Measurements from ENCODE around the gene EPB41. TPM values are rescaled to one million over a fixed set of nuclear protein-coding genes. Genes with fewer than 3 reads are reported as not detected.

EPB41 gene
- total and polyA plus RNA-seq, 5 experiments from 2014 or later: 84.1 to 328 (median 99.9) TPM

- DNase-seq: no peak
- H3K27me3 Mint-ChIP-seq: no peaks in the 10 kb centered on the region
- POLR2A ChIA-PET: interaction anchor here (1.0 kb wide), 1 partner anchor 72 kb away, joined by 3 read pairs; the partner anchor contains the start of gene EPB41
- no peak for ATAC-seq
- no peak overlapping the region for H3K4me3 Mint-ChIP-seq
- H3K36me3 Mint-ChIP-seq: peaks cover 4 to 32% (median 9%) of the 10 kb centered on the region in 3 donors
- peaks cover 22 to 62% (median 50%) of the 10 kb centered on the region in 4 donors for H3K4me1 Mint-ChIP-seq
- no peaks in the 10 kb centered on the region for H3K9me3 Mint-ChIP-seq
- peak overlapping the region in 4 of 10 donors; percentile 37 to 74 (median 56) for H3K27ac Mint-ChIP-seq
Observed at GRCh38 chr1:28986306-28986910, 72.0 kb downstream of the EPB41 start.

- POLR2A ChIA-PET: interaction anchor here (0.6 kb wide), 1 partner anchor 54 kb away, joined by 4 read pairs; no protein-coding TSS in a partner anchor
Observed at GRCh38 chr1:29002792-29003191, 88.4 kb downstream of the EPB41 start.

GRCh38 chr1:29004288-29004687, 89.9 kb downstream of the EPB41 start:
- Mint-ChIP-seq H3K36me3 (peaks cover 3 to 92% (median 12%) of the 10 kb centered on the region in 3 donors), H3K4me3 (no peak overlapping the region), H3K4me1 (peaks cover 11 to 44% (median 27%) of the 10 kb centered on the region in 4 donors), H3K27me3 (no peaks in the 10 kb centered on the region), H3K9me3 (no peaks in the 10 kb centered on the region), H3K27ac (peak overlapping the region in 3 of 10 donors; percentile 3 to 37 (median 27))
- POLR2A ChIA-PET: no interaction called here
- DNase-seq (no peak), ATAC-seq (no peak)

More at GRCh38 chr1:29002792-29003191, 88.4 kb downstream of the EPB41 start:
- Mint-ChIP-seq H3K27me3 (no peaks in the 10 kb centered on the region), H3K27ac (peak overlapping the region in 4 of 10 donors; percentile 5 to 28 (median 18)), H3K4me3 (no peak overlapping the region), H3K9me3 (no peaks in the 10 kb centered on the region), H3K36me3 (peaks cover 8 to 88% (median 16%) of the 10 kb centered on the region in 3 donors), H3K4me1 (peaks cover 6 to 34% (median 20%) of the 10 kb centered on the region in 4 donors)
- no peak for ATAC-seq
- DNase-seq: no peak

- DNase-seq (no peak), ATAC-seq (no peak)
- Mint-ChIP-seq H3K4me3 (no peak overlapping the region), H3K36me3 (peaks cover 3 to 90% (median 12%) of the 10 kb centered on the region in 3 donors), H3K4me1 (peaks cover 11 to 44% (median 26%) of the 10 kb centered on the region in 4 donors), H3K27ac (peak overlapping the region in 3 of 10 donors; percentile 15 to 37 (median 33)), H3K27me3 (no peaks in the 10 kb centered on the region), H3K9me3 (no peaks in the 10 kb centered on the region)
- POLR2A ChIA-PET: no interaction called here
Observed at GRCh38 chr1:29004798-29005197, 90.4 kb downstream of the EPB41 start.

- ATAC-seq (no peak), DNase-seq (no peak)
- no peaks in the 10 kb centered on the region for H3K9me3 Mint-ChIP-seq
- H3K4me1 Mint-ChIP-seq: peaks cover 8 to 20% (median 16%) of the 10 kb centered on the region in 4 donors
- peak overlapping the region in 4 of 10 donors; percentile 40 to 71 (median 65) for H3K27ac Mint-ChIP-seq
- H3K27me3 Mint-ChIP-seq: no peaks in the 10 kb centered on the region
- H3K4me3 Mint-ChIP-seq: no peak overlapping the region
- peaks cover 0 to 74% (median 3%) of the 10 kb centered on the region in 3 donors for H3K36me3 Mint-ChIP-seq
- POLR2A ChIA-PET: no interaction called here
Observed at GRCh38 chr1:29011775-29012174, 97.4 kb downstream of the EPB41 start.

- Mint-ChIP-seq H3K36me3 (peaks cover 0 to 74% (median 10%) of the 10 kb centered on the region in 3 donors), H3K27ac (peak overlapping the region in 1 of 10 donors; percentile 53), H3K27me3 (no peaks in the 10 kb centered on the region), H3K4me1 (peaks cover 0 to 9% (median 6%) of the 10 kb centered on the region in 4 donors), H3K9me3 (no peaks in the 10 kb centered on the region), H3K4me3 (no peak overlapping the region)
- DNase-seq (no peak), ATAC-seq (no peak)
- POLR2A ChIA-PET: no interaction called here
Observed at GRCh38 chr1:29017235-29017634, 102.9 kb downstream of the EPB41 start.

GRCh38 chr1:29017975-29018712, 103.8 kb downstream of the EPB41 start:
- DNase-seq: no peak
- Mint-ChIP-seq H3K27me3 (no peaks in the 10 kb centered on the region), H3K27ac (peak overlapping the region in 5 of 10 donors; percentile 5 to 74 (median 46)), H3K9me3 (no peaks in the 10 kb centered on the region), H3K4me1 (peaks cover 0 to 9% (median 6%) of the 10 kb centered on the region in 4 donors), H3K36me3 (peaks cover 0 to 70% (median 10%) of the 10 kb centered on the region in 3 donors), H3K4me3 (no peak overlapping the region)
- POLR2A ChIA-PET: no interaction called here
- no peak for ATAC-seq

- Mint-ChIP-seq H3K36me3 (peaks cover 0 to 70% (median 10%) of the 10 kb centered on the region in 3 donors), H3K4me3 (no peak overlapping the region), H3K4me1 (peaks cover 0 to 12% (median 3%) of the 10 kb centered on the region in 4 donors), H3K27ac (no peak overlapping the region), H3K27me3 (no peaks in the 10 kb centered on the region), H3K9me3 (no peaks in the 10 kb centered on the region)
- POLR2A ChIA-PET: no interaction called here
- ATAC-seq: no peak
- DNase-seq: no peak
Observed at GRCh38 chr1:29022620-29023019, 108.3 kb downstream of the EPB41 start.

GRCh38 chr1:29029667-29030066, 115.3 kb downstream of the EPB41 start:
- no peak for ATAC-seq
- H3K27ac Mint-ChIP-seq: peak overlapping the region in 4 of 10 donors; percentile 9 to 63 (median 47)
- no peak overlapping the region for H3K4me3 Mint-ChIP-seq
- no peaks in the 10 kb centered on the region for H3K27me3 Mint-ChIP-seq
- peaks cover 0 to 5% (median 0%) of the 10 kb centered on the region in 4 donors for H3K4me1 Mint-ChIP-seq
- POLR2A ChIA-PET: interaction anchor here (0.6 kb wide), 1 partner anchor 100 kb away, joined by 6 read pairs; no protein-coding TSS in a partner anchor
- peaks cover 0 to 89% (median 13%) of the 10 kb centered on the region in 3 donors for H3K36me3 Mint-ChIP-seq
- no peak for DNase-seq
- no peaks in the 10 kb centered on the region for H3K9me3 Mint-ChIP-seq

GRCh38 chr1:29032841-29033240, 118.5 kb downstream of the EPB41 start:
- ATAC-seq (no peak), DNase-seq (no peak)
- Mint-ChIP-seq H3K27ac (peak overlapping the region in 2 of 10 donors; percentile 29 to 35), H3K4me3 (no peak overlapping the region), H3K36me3 (peaks cover 0 to 92% (median 18%) of the 10 kb centered on the region in 3 donors), H3K27me3 (no peaks in the 10 kb centered on the region), H3K9me3 (no peaks in the 10 kb centered on the region), H3K4me1 (no peaks in the 10 kb centered on the region)
- POLR2A ChIA-PET: interaction anchor here (1.7 kb wide), 1 partner anchor 119 kb away, joined by 4 read pairs; the partner anchor contains the start of gene EPB41

- peak overlapping the region in 4 of 10 donors; percentile 17 to 45 (median 34) for H3K27ac Mint-ChIP-seq
- H3K27me3 Mint-ChIP-seq: no peaks in the 10 kb centered on the region
- POLR2A ChIA-PET: interaction anchor here (0.7 to 1.7 kb wide), 3 partner anchors 12 to 150 kb away, joined by 3 to 5 read pairs (median 4); partner anchors contain the start of gene EPB41
- ATAC-seq: peak; percentile 40 to 65
- no peaks in the 10 kb centered on the region for H3K4me1 Mint-ChIP-seq
- H3K4me3 Mint-ChIP-seq: no peak overlapping the region
- DNase-seq: peak in 3 of 10 donors; percentile 37 to 45 (median 40)
- H3K9me3 Mint-ChIP-seq: no peaks in the 10 kb centered on the region
- peaks cover 0 to 88% (median 18%) of the 10 kb centered on the region in 3 donors for H3K36me3 Mint-ChIP-seq
Observed at GRCh38 chr1:29033829-29034466, 119.6 kb downstream of the EPB41 start.

GRCh38 chr1:29043274-29043965, 129.1 kb downstream of the EPB41 start:
- H3K36me3 Mint-ChIP-seq: peaks cover 4 to 81% (median 16%) of the 10 kb centered on the region in 3 donors
- POLR2A ChIA-PET: no interaction called here
- no peaks in the 10 kb centered on the region for H3K27me3 Mint-ChIP-seq
- ATAC-seq (no peak), DNase-seq (no peak)
- H3K4me1 Mint-ChIP-seq: peaks cover 0 to 3% (median 1%) of the 10 kb centered on the region in 4 donors
- H3K9me3 Mint-ChIP-seq: no peaks in the 10 kb centered on the region
- no peak overlapping the region for H3K4me3 Mint-ChIP-seq
- peak overlapping the region in 7 of 10 donors; percentile 10 to 79 (median 56) for H3K27ac Mint-ChIP-seq

Measured in naive thymus-derived CD8-positive, alpha-beta T cell (primary cell).